Measurements from ENCODE around the gene ZACN.

The ZACN gene

GRCh38 chr17:76104140-76104895 lies 25.3 kb downstream of the ZACN start:
- peak overlapping the region; percentile 87 for H3K27ac ChIP-seq
- no peak for TF ChIP-seq CTCF (conservative IDR thresholded peaks at IDR 0.05)

GRCh38 chr17:76104896-76105231 lies 25.9 kb downstream of the ZACN start:
- no peak for TF ChIP-seq CTCF (conservative IDR thresholded peaks at IDR 0.05)
- H3K27ac ChIP-seq, result no peak overlapping the region

- H3K27ac ChIP-seq, result peak overlapping the region; percentile 1; the same call in 1 of the 2 replicates
- no peak for TF ChIP-seq CTCF (conservative IDR thresholded peaks at IDR 0.05)
Observed at GRCh38 chr17:76106703-76107102, 27.7 kb downstream of the ZACN start.

- H3K27ac ChIP-seq, result no peak overlapping the region
- peak; percentile 4; the same call in 1 of the 2 replicates for TF ChIP-seq CTCF (conservative IDR thresholded peaks at IDR 0.05)
Observed at GRCh38 chr17:76107509-76107908, 28.5 kb downstream of the ZACN start.

- H3K27ac ChIP-seq, result no peak overlapping the region
- no peak for TF ChIP-seq CTCF (conservative IDR thresholded peaks at IDR 0.05)
Observed at GRCh38 chr17:76111956-76112355, 33.0 kb downstream of the ZACN start.

- no peak for TF ChIP-seq CTCF (conservative IDR thresholded peaks at IDR 0.05)
- H3K27ac ChIP-seq, result no peak overlapping the region
Observed at GRCh38 chr17:76115138-76115754, 36.3 kb downstream of the ZACN start.

- no peak overlapping the region for H3K27ac ChIP-seq
- no peak for TF ChIP-seq CTCF (conservative IDR thresholded peaks at IDR 0.05)
Observed at GRCh38 chr17:76119409-76120371, 40.7 kb downstream of the ZACN start.

Data from VCaP (cell line).